Gastroesophageal sphincter (tissue), 4 donors: ENCODE results near the gene PPP5C. TPM values are rescaled to one million over a fixed set of nuclear protein-coding genes. Genes with fewer than 3 reads are reported as not detected.

Experiments
- ATAC-seq: fragments of 150-250 bp; one replicate; pipeline ENCODE4 v1.9.1; 2016; ENCODE audit warnings: mild to moderate bottlenecking, moderate library complexity
- H3K27ac ChIP-seq, 4 donors: fragments of 200-600 bp; sonication (generic) in 3 of 4; 1 replicate in 3 of 4; 2 replicates in 1 of 4; pipeline ENCODE4 v1.5.1; 2016 to 2019
- H3K27me3 ChIP-seq: fragments of 200-600 bp; sonication (generic); one replicate; pipeline ENCODE4 v1.5.1; 2019
- H3K36me3 ChIP-seq, 2 donors: fragments of 200-600 bp; sonication (generic); one replicate each; pipeline ENCODE4 v1.5.1; 2019; ENCODE audit warnings: control low read depth in 1 of 2
- H3K4me1 ChIP-seq, 3 donors: fragments of 200-600 bp; sonication (generic); 1 replicate in 2 of 3; 2 replicates in 1 of 3; pipeline ENCODE4 v1.5.1; 2016 to 2019; ENCODE audit warnings: control low read depth in 2 of 3
- H3K4me3 ChIP-seq, 2 donors: fragments of 200-600 bp; sonication (generic); one replicate each; pipeline ENCODE4 v1.5.1; 2019; ENCODE audit warnings: mild to moderate bottlenecking in 1 of 2, moderate library complexity in 1 of 2
- H3K9me3 ChIP-seq, 3 donors: fragments of 200-600 bp; sonication (generic); one replicate each; pipeline ENCODE4 v1.5.1; 2017 to 2019; ENCODE audit warnings: control low read depth in 2 of 3
- EP300 ChIP-seq: sonication (generic); formaldehyde crosslinking; IDR thresholded peaks from one replicate; pipeline ENCODE4 v1.6.1; 2017; ENCODE audit warnings: antibody characterized with exemption, mild to moderate bottlenecking
- POLR2A ChIP-seq, 2 donors: fragments of 450-650 bp; IDR thresholded peaks; one replicate each; pipeline ENCODE4 v1.6.1; 2017; ENCODE audit warnings: antibody characterized with exemption in 2 of 2, mild to moderate bottlenecking in 2 of 2, moderate library complexity in 1 of 2
- POLR2AphosphoS5 ChIP-seq: sonication (generic); formaldehyde crosslinking; IDR thresholded peaks from one replicate; pipeline ENCODE4 v1.6.1; 2017; ENCODE audit warnings: antibody characterized with exemption
- WGBS, 2 donors: methylation state at CpG; one replicate each; pipeline ENCODE4 v1.1.5; 2018; ENCODE audit warnings: low coverage in 1 of 2; 5-methylcytosine and 5-hydroxymethylcytosine counted together
- total RNA-seq, 4 donors: library from RNA; depleted of rRNA; stranded (reverse); fragments of >200 nt; gene quantifications; one replicate each; pipeline ENCODE4 v1.1.0, GENCODE V29; 2016
- TF ChIP-seq, protein P1 (sequence below), 4 experiments: fragments of 200-600 bp in 2 of 4; fragments of 450-650 bp in 2 of 4; sonication (generic) in 1 of 4; IDR thresholded peaks; one replicate each; pipeline ENCODE4 v1.5.1; 2017 to 2019; ENCODE audit warnings: antibody characterized with exemption in 4 of 4, mild to moderate bottlenecking in 2 of 4, moderate library complexity in 2 of 4

The PPP5C gene
- total RNA-seq, 4 donors from 2014 or later = 48.2 to 69.5 (median 50.7) TPM

DNA sequence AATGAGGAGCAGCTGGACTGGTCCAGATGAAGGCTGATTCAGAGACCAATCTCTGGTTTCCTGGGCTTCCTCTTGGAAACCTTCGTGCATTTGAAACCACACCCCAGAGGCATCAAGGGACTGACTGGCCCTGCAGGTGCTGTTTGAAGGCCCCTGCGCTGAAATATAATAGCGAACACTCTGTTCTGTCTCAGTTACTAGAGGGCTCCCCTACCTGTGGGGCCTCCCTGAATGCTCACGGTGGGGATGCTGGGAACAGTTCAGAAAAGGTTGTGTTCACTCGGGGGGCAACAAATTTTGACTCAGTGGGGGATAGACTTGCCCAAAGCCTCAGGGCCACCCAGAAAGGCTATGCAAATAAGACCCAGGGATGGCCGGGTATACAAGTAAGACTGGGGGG is 60.1 kb downstream of the PPP5C start:
- 0% methylated on average over 1 to 2 of the region's 6 CpGs for WGBS, 2 donors
- no peaks in the 10 kb centered on the region for H3K9me3 ChIP-seq
- ATAC-seq = no peak
- no peak overlapping the region for H3K27ac ChIP-seq
- peaks cover 93% of the 10 kb centered on the region for H3K27me3 ChIP-seq
- H3K4me3 ChIP-seq = no peak overlapping the region
- TF ChIP-seq, protein P1, sequence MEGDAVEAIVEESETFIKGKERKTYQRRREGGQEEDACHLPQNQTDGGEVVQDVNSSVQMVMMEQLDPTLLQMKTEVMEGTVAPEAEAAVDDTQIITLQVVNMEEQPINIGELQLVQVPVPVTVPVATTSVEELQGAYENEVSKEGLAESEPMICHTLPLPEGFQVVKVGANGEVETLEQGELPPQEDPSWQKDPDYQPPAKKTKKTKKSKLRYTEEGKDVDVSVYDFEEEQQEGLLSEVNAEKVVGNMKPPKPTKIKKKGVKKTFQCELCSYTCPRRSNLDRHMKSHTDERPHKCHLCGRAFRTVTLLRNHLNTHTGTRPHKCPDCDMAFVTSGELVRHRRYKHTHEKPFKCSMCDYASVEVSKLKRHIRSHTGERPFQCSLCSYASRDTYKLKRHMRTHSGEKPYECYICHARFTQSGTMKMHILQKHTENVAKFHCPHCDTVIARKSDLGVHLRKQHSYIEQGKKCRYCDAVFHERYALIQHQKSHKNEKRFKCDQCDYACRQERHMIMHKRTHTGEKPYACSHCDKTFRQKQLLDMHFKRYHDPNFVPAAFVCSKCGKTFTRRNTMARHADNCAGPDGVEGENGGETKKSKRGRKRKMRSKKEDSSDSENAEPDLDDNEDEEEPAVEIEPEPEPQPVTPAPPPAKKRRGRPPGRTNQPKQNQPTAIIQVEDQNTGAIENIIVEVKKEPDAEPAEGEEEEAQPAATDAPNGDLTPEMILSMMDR (IDR thresholded peaks at IDR 0.05) = no peak
- TF ChIP-seq EP300 (no peak), POLR2AphosphoS5 (no peak), POLR2A (IDR thresholded peaks at IDR 0.05) (no peak)
- H3K4me1 ChIP-seq = peaks cover 0 to 71% (median 6%) of the 10 kb centered on the region in 3 donors
- no peaks in the 10 kb centered on the region for H3K36me3 ChIP-seq

DNA sequence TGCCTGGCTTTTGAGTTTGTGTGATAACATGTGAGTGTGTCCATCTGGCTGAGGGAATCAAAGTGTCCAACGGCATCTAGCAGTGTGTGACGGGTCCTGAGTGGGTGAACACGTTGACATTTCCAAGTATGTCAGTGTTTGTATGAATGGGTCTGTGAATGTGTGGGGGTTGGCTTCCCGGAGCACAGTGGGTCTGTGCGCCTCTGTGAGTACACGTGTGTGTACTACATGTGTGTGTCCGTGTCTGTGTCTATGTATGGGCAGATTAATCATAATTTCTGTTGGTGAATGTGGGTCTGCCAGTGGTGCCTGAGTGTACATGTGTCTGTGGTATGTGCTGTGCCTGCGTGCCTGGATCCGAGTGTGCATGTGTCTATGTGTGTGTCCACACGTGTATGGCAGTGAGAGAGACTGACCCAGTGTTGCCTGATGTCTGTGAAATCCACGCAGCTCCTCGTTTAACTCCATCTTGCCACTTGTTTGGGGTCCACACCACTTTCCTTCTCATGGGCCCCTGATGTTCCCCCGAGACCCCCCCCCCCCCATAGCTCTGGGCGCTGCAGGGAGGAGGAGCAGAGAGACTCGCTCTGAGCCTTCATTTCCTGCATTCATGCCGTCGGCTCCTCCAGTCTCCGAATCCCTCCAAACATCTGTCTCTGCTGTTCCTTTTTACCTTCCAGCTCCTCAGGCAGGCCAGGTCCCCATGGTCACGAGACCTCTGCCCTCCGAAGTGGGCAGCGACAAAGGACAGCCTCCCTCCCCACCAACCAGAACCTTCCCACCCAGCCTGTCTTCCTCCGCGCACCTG is 61.2 kb downstream of the PPP5C start:
- no peaks in the 10 kb centered on the region for H3K9me3 ChIP-seq
- H3K27me3 ChIP-seq = peaks cover 95% of the 10 kb centered on the region
- 16% methylated on average over 9 to 21 of the region's 23 CpGs for WGBS, 2 donors
- peak overlapping the region in 3 of 4 donors; percentile 33 to 66 (median 65) for H3K27ac ChIP-seq
- H3K4me1 ChIP-seq = peaks cover 0 to 75% (median 11%) of the 10 kb centered on the region in 3 donors
- TF ChIP-seq, protein P1 (IDR thresholded peaks at IDR 0.05) = no peak
- TF ChIP-seq EP300 (no peak), POLR2A (IDR thresholded peaks at IDR 0.05) (no peak), POLR2AphosphoS5 (no peak)
- H3K4me3 ChIP-seq = peak overlapping the region in 1 of 2 donors; percentile 26
- H3K36me3 ChIP-seq = no peaks in the 10 kb centered on the region
- ATAC-seq = no peak

DNA sequence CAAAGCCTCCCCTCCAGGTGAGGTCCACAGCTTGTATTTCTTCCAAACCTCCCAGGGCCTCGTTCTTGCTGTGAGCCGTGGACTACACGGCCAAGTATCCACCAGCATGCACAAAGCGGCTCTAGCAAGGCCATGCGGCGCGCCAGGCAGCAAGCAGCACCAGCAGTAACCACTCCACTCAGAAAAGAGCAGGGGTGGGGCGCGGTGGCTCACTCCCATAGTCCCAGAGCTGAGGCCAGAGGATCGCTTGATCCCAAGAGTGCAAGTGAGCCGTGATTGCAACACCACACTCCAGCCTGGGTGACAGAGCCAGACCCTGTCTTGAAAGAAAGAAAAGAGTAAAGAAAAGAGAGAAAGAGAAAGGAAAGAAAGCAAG is 61.8 kb downstream of the PPP5C start:
- peaks cover 95% of the 10 kb centered on the region for H3K27me3 ChIP-seq
- H3K27ac ChIP-seq = peak overlapping the region in 3 of 4 donors; percentile 33 to 66 (median 65)
- WGBS, 2 donors = no CpG with 5 or more reads among the region's 11 CpGs
- TF ChIP-seq EP300 (no peak), POLR2A (IDR thresholded peaks at IDR 0.05) (no peak), POLR2AphosphoS5 (no peak)
- TF ChIP-seq, protein P1 (IDR thresholded peaks at IDR 0.05) = no peak
- ATAC-seq = peak; percentile 76
- H3K9me3 ChIP-seq = no peaks in the 10 kb centered on the region
- no peaks in the 10 kb centered on the region for H3K36me3 ChIP-seq
- peak overlapping the region in 1 of 2 donors; percentile 26 for H3K4me3 ChIP-seq
- H3K4me1 ChIP-seq = peaks cover 0 to 80% (median 13%) of the 10 kb centered on the region in 3 donors

DNA sequence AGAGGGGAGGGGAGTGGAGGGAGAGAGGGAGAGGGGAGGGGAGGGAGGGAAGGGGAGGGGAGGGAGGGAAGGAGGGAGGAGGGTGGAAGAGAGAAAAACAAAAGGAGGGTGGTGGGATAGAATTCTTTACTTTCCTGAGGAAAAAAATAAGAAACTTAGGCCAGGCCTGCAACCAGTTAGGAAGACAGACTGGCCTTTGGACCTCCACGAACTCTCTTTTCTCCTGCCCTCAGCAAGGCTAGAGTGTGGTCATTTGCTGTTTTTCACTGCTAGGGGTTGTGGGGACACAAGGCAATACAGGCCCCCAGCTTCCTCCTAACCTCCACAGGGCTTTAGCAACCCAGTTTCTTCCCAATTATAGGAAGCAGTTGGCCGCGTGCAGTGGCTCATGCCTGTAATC is 62.3 kb downstream of the PPP5C start:
- peak overlapping the region in 2 of 4 donors; percentile 65 to 66 for H3K27ac ChIP-seq
- WGBS, 2 donors = 75 to 92% methylated on average over 1 to 3 of the region's 3 CpGs
- peaks cover 94% of the 10 kb centered on the region for H3K27me3 ChIP-seq
- ATAC-seq = no peak
- H3K4me3 ChIP-seq = no peak overlapping the region
- no peak for TF ChIP-seq POLR2A (IDR thresholded peaks at IDR 0.05)
- H3K36me3 ChIP-seq = no peaks in the 10 kb centered on the region
- H3K4me1 ChIP-seq = peaks cover 0 to 79% (median 14%) of the 10 kb centered on the region in 3 donors
- no peaks in the 10 kb centered on the region for H3K9me3 ChIP-seq

DNA sequence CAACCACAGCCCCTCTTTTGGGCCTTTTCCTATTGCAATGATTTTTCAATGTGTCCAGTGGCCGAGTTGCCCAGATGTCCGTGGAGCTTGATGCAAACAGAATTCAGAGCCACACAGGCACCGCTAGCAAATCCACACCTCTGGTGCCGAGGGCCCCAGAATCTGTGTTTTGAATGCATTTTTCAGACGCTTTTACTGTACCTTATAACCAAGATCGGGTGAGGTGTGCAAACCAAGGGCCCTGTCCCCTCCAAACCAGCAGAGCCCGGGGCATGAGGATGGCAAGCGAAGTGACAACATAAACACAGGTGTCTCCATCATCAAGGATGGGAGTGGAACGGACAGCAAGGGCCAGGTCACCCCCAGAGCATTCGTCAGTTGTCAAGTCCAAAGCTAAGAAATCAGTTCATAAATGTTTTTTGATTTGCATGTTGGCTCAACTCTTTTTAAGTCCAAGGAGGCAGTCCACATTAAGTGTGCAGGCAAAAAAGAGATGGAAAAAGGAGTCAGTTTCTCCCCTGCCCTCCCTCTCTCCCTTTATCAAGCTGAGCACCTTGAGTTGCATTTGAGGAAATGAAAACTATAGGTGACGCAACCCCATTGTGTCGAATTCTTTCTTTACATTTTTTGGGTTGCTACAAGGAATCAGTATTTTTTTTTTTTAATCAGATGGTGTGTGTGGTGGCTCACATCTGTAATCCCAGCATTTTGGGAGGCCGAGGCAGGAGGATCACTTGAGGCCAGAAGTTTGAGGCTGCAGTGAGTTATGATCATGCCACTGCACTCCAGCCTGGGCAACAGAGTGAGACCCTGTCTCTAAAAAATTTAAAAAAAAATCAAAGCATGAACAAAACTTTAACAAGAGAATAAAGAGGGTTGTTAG is 63.6 kb downstream of the PPP5C start:
- no peak for TF ChIP-seq POLR2AphosphoS5
- TF ChIP-seq, protein P1 (IDR thresholded peaks at IDR 0.05) = no peak
- no peak for TF ChIP-seq EP300
- TF ChIP-seq POLR2A (IDR thresholded peaks at IDR 0.05) = no peak
- H3K4me1 ChIP-seq = peaks cover 0 to 67% (median 14%) of the 10 kb centered on the region in 3 donors
- H3K9me3 ChIP-seq = no peaks in the 10 kb centered on the region
- ATAC-seq = no peak
- peak overlapping the region in 1 of 4 donors; percentile 78 for H3K27ac ChIP-seq
- peaks cover 94% of the 10 kb centered on the region for H3K27me3 ChIP-seq
- peak overlapping the region in 1 of 2 donors; percentile 57 for H3K4me3 ChIP-seq
- 65 to 71% methylated on average over 7 to 9 of the region's 13 CpGs for WGBS, 2 donors
- no peaks in the 10 kb centered on the region for H3K36me3 ChIP-seq
